GM19240 (cell line): Measurements from ENCODE around the gene HMGXB4.

Experiments used
- DNase-seq: peaks from one replicate; pipeline ENCODE4 v3.0.0; 2011; ENCODE audit warnings: low spot score; ENCODE audit not compliant: insufficient read length

The HMGXB4 gene

GRCh38 chr22:35326854-35327562 lies 69.7 kb downstream of the HMGXB4 start:
- DNase-seq = no peak

- DNase-seq = no peak
Measured at GRCh38 chr22:35327690-35328471, 70.6 kb downstream of the HMGXB4 start.

- no peak for DNase-seq
Measured at GRCh38 chr22:35328472-35328885, 71.2 kb downstream of the HMGXB4 start.

- DNase-seq = no peak
Measured at GRCh38 chr22:35329114-35329847, 72.0 kb downstream of the HMGXB4 start.

- no peak for DNase-seq
Measured at GRCh38 chr22:35330258-35330861, 73.1 kb downstream of the HMGXB4 start.

GRCh38 chr22:35332278-35332677 lies 75.0 kb downstream of the HMGXB4 start:
- no peak for DNase-seq

- no peak for DNase-seq
Measured at GRCh38 chr22:35333220-35333619, 75.9 kb downstream of the HMGXB4 start.

- DNase-seq = no peak
Measured at GRCh38 chr22:35334004-35334403, 76.7 kb downstream of the HMGXB4 start.

- DNase-seq = no peak
Measured at GRCh38 chr22:35335468-35335867, 78.2 kb downstream of the HMGXB4 start.

- DNase-seq = no peak
Measured at GRCh38 chr22:35335936-35336781, 78.9 kb downstream of the HMGXB4 start.

- no peak for DNase-seq
Measured at GRCh38 chr22:35337932-35338331, 80.6 kb downstream of the HMGXB4 start.

- no peak for DNase-seq
Measured at GRCh38 chr22:35341090-35341874, 84.0 kb downstream of the HMGXB4 start.

GRCh38 chr22:35342390-35342789 lies 85.1 kb downstream of the HMGXB4 start:
- no peak for DNase-seq

GRCh38 chr22:35343664-35344550 lies 86.6 kb downstream of the HMGXB4 start:
- DNase-seq = no peak

- DNase-seq = no peak
Measured at GRCh38 chr22:35344956-35345690, 87.8 kb downstream of the HMGXB4 start.
